B cell (primary cell): ENCODE results near the gene NEMP2. TPM values are rescaled to one million over a fixed set of nuclear protein-coding genes. Genes with fewer than 3 reads are reported as not detected.

Source experiments
- ATAC-seq: fragments of 200-7000 bp; cut with Tn5 transposase; one replicate; pipeline ENCODE4 v1.10.0; 2021; ENCODE audit warnings: low read depth, mild to moderate bottlenecking, moderate number of reproducible peaks, moderate library complexity
- CTCF ChIA-PET: fragments of 350-600 bp; sonication (Branson Sonifier 250); formaldehyde crosslinking; loops from one replicate; lab custom pipeline; 2021; ENCODE audit warnings: antibody characterized with exemption, inconsistent platforms; lab: Charles Lee
- POLR2A ChIA-PET: fragments of 350-600 bp; sonication (Branson Sonifier 250); formaldehyde crosslinking; loops from one replicate; lab custom pipeline; 2021; ENCODE audit warnings: antibody characterized with exemption; lab: Charles Lee
- DNase-seq: peaks from one replicate; pipeline ENCODE4 v3.0.0; 2013
- H2AFZ ChIP-seq: 2 replicates; pipeline ENCODE4 v1.6.1; 2012; ENCODE audit warnings: mild to moderate bottlenecking, low read depth, low read length; ENCODE audit not compliant: insufficient read depth, poor library complexity, severe bottlenecking
- H3K27ac ChIP-seq, 2 donors: 1 replicate in 1 of 2; 2 replicates in 1 of 2; pipeline ENCODE4 v1.5.1; 2012 to 2013; ENCODE audit warnings: low read length in 2 of 2, mild to moderate bottlenecking in 2 of 2, moderate library complexity in 1 of 2
- H3K27me3 ChIP-seq, 4 experiments: fragments of 200-600 bp in 1 of 4; sonication (generic) in 1 of 4; replicated peaks in 1 of 4; 1 replicate in 2 of 4; 2 replicates in 2 of 4; pipeline versions ENCODE4 v1.6.1 to v1.7.0; 2013 to 2016; ENCODE audit warnings: low read length in 3 of 4, mild to moderate bottlenecking in 2 of 4, mixed read lengths in 1 of 4, moderate library complexity in 1 of 4; ENCODE audit not compliant: insufficient read depth in 4 of 4, control insufficient read depth in 3 of 4; ENCODE audit errors: control extremely low read depth in 1 of 4
- H3K36me3 ChIP-seq, 2 experiments: replicated peaks in 1 of 2; 1 replicate in 1 of 2; 2 replicates in 1 of 2; pipeline versions ENCODE4 v1.6.1 to v1.7.1; 2013; ENCODE audit warnings: low read length in 1 of 2; ENCODE audit not compliant: insufficient read depth in 2 of 2, control insufficient read depth in 1 of 2; ENCODE audit errors: control extremely low read depth in 1 of 2, extremely low read depth in 1 of 2
- H3K4me1 ChIP-seq, 2 donors: fragments of 200-600 bp in 1 of 2; sonication (generic) in 1 of 2; 1 replicate in 1 of 2; 2 replicates in 1 of 2; pipeline versions ENCODE4 v1.5.1 to v1.6.1; 2013 to 2017; ENCODE audit warnings: low read length in 2 of 2; ENCODE audit not compliant: control insufficient read depth in 2 of 2, insufficient read depth in 2 of 2
- H3K4me2 ChIP-seq: replicated peaks from 2 replicates; pipeline ENCODE3; 2012; ENCODE audit warnings: mild to moderate bottlenecking, low read depth, low read length; ENCODE audit not compliant: poor library complexity, severe bottlenecking
- H3K4me3 ChIP-seq, 5 experiments: fragments of 200-600 bp in 1 of 5; sonication (generic) in 1 of 5; 1 replicate in 3 of 5; 2 replicates in 2 of 5; pipeline versions ENCODE4 v1.5.1 to v1.7.0; 2011 to 2016; ENCODE audit warnings: low read length in 4 of 5, mild to moderate bottlenecking in 4 of 5, low read depth in 2 of 5, control low read depth in 1 of 5, moderate library complexity in 1 of 5; ENCODE audit not compliant: insufficient read depth in 1 of 5; ENCODE audit errors: control extremely low read depth in 1 of 5, extremely low read depth in 1 of 5
- H3K79me2 ChIP-seq: fragments of 200-600 bp; sonication (generic); one replicate; pipeline ENCODE4 v1.6.0; 2016; ENCODE audit warnings: low read length; ENCODE audit not compliant: control insufficient read depth, insufficient read depth
- H3K9ac ChIP-seq: fragments of 200-600 bp; sonication (generic); 2 replicates; pipeline ENCODE4 v1.6.1; 2017; ENCODE audit warnings: mild to moderate bottlenecking, low read length, moderate library complexity
- H3K9me3 ChIP-seq, 3 donors: one replicate each; pipeline versions ENCODE4 v1.6.1 to v1.7.1; 2013; ENCODE audit warnings: low read length in 2 of 3; ENCODE audit not compliant: control insufficient read depth in 2 of 3, insufficient read depth in 1 of 3; ENCODE audit errors: control extremely low read depth in 1 of 3
- H4K20me1 ChIP-seq: 2 replicates; pipeline ENCODE4 v1.6.0; 2012; ENCODE audit warnings: mild to moderate bottlenecking, low read length; ENCODE audit not compliant: insufficient read depth, control insufficient read depth, poor library complexity, severe bottlenecking
- H3K27ac Mint-ChIP-seq: one replicate; pipeline ENCODE4 v1.8.0; 2021; ENCODE audit warnings: mixed read lengths
- H3K27me3 Mint-ChIP-seq: one replicate; pipeline ENCODE4 v1.8.0; 2021; ENCODE audit warnings: mixed read lengths
- H3K4me1 Mint-ChIP-seq: one replicate; pipeline ENCODE4 v1.8.0; 2021; ENCODE audit warnings: mixed read lengths
- H3K4me3 Mint-ChIP-seq: one replicate; pipeline ENCODE4 v1.8.0; 2021; ENCODE audit warnings: mixed read lengths
- H3K9me3 Mint-ChIP-seq: one replicate; pipeline ENCODE4 v1.8.0; 2022; ENCODE audit warnings: mixed read lengths; ENCODE audit not compliant: insufficient read depth
- CTCF ChIP-seq: fragments of 200-600 bp; IDR thresholded peaks from one replicate; pipeline ENCODE4 v1.8.0; 2022; ENCODE audit warnings: antibody characterized with exemption, mild to moderate bottlenecking
- EZH2 ChIP-seq: IDR thresholded peaks from 2 replicates; pipeline ENCODE4 v1.6.1; 2012; ENCODE audit warnings: borderline replicate concordance, low read depth, mild to moderate bottlenecking, moderate library complexity, low read length; ENCODE audit not compliant: insufficient read depth, poor library complexity, severe bottlenecking
- WGBS: methylation state at CpG from one replicate; pipeline ENCODE4 v1.1.5; 2013; ENCODE audit warnings: missing lambda C conversion rate; ENCODE audit not compliant: insufficient coverage; 5-methylcytosine and 5-hydroxymethylcytosine counted together
- intact Hi-C: fragments of 100-400 bp; cut with micrococcal nuclease; formaldehyde crosslinking; loops from one replicate; pipeline ENCODE4 v1.10.0; 2022
- polyA plus RNA-seq: library from polyadenylated mRNA; depleted of rRNA; stranded (reverse); fragments of >200 nt; gene quantifications from 2 replicates; pipeline ENCODE4 v1.2.3, GENCODE V29; 2012
- total RNA-seq, 2 donors: library from RNA; stranded (reverse); fragments of 120-200 nt in 1 of 2; gene quantifications; 1 replicate in 1 of 2; 2 replicates in 1 of 2; pipeline versions ENCODE4 v1.2.3 to v1.2.4, GENCODE V29; 2013 to 2022

NEMP2 gene
- total and polyA plus RNA-seq, 2 donors (not counting 1 experiment from before 2014, with no cell fraction given): 1.3 to 17.3 TPM

GRCh38 chr2:190564838-190565237, 30.3 kb upstream of the NEMP2 start:
- no peak overlapping the region for H3K9ac ChIP-seq
- ChIA-PET POLR2A (no interaction called here), CTCF (no interaction called here)
- H3K27me3 ChIP-seq: no peaks in the 10 kb centered on the region
- WGBS: no CpG with 5 or more reads among the region's 2 CpGs
- no peak overlapping the region for H3K27ac ChIP-seq
- H3K36me3 ChIP-seq: no peaks in the 10 kb centered on the region
- Mint-ChIP-seq H3K4me1 (peaks cover 4% of the 10 kb centered on the region), H3K9me3 (peaks cover 4% of the 10 kb centered on the region), H3K4me3 (no peak overlapping the region), H3K27ac (no peak overlapping the region), H3K27me3 (no peaks in the 10 kb centered on the region)
- H3K4me2 ChIP-seq: no peak overlapping the region
- no peaks in the 10 kb centered on the region for H3K4me1 ChIP-seq
- H3K9me3 ChIP-seq: peaks cover 4 to 12% (median 11%) of the 10 kb centered on the region in 3 donors
- TF ChIP-seq EZH2 (no peak), CTCF (no peak)
- intact Hi-C loops: no loop called here
- ATAC-seq (no peak), DNase-seq (no peak)
- no peak overlapping the region for H3K4me3 ChIP-seq
- no peaks in the 10 kb centered on the region for H3K79me2 ChIP-seq
- no peaks in the 10 kb centered on the region for H4K20me1 ChIP-seq
- H2AFZ ChIP-seq: no peak overlapping the region

DNA sequence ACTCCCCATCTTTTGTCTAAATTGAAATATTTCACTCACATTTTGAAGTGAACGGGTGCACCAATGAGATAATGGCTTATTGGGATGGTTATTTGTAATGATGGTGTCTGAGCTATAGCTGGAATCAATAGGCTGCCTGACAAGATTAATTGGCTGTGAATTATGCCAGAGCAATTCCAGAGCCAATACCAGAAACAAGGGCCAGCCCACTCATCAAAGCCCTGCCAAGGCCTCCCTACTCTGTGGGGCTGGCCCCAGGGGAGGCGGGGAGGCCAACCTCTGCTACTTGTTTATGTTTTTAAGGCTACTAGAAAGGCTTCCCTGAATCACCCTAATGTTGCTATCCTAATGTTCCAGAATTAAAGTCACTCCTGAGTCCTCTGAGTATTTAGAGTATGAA, 29.1 kb upstream of the NEMP2 start:
- H3K27ac Mint-ChIP-seq: no peak overlapping the region
- H3K27me3 Mint-ChIP-seq: no peaks in the 10 kb centered on the region
- intact Hi-C loops: no loop called here
- no peak overlapping the region for H3K4me3 Mint-ChIP-seq
- no peak for TF ChIP-seq CTCF
- TF ChIP-seq EZH2: no peak
- DNase-seq (no peak), ATAC-seq (no peak)
- WGBS: no CpG with 5 or more reads among the region's 2 CpGs
- H3K36me3 ChIP-seq: no peaks in the 10 kb centered on the region
- H3K79me2 ChIP-seq: no peaks in the 10 kb centered on the region
- no peak overlapping the region for H2AFZ ChIP-seq
- H3K9me3 ChIP-seq: peaks cover 4 to 12% (median 11%) of the 10 kb centered on the region in 3 donors
- H3K4me1 ChIP-seq: no peaks in the 10 kb centered on the region
- no peak overlapping the region for H3K4me3 ChIP-seq
- H3K4me1 Mint-ChIP-seq: peaks cover 4% of the 10 kb centered on the region
- H3K9ac ChIP-seq: no peak overlapping the region
- no peak overlapping the region for H3K27ac ChIP-seq
- H4K20me1 ChIP-seq: no peaks in the 10 kb centered on the region
- POLR2A ChIA-PET: no interaction called here
- peaks cover 4% of the 10 kb centered on the region for H3K9me3 Mint-ChIP-seq
- CTCF ChIA-PET: no interaction called here
- no peaks in the 10 kb centered on the region for H3K27me3 ChIP-seq
- H3K4me2 ChIP-seq: no peak overlapping the region
